Kasumi-1 (cell line): ENCODE measurements around the gene KLHL36.

Experiments
- DNase-seq, 2 experiments: peaks; one replicate each; lab custom pipeline; 2025; lab: John Stamatoyannopoulos, UW

Gene KLHL36

DNA sequence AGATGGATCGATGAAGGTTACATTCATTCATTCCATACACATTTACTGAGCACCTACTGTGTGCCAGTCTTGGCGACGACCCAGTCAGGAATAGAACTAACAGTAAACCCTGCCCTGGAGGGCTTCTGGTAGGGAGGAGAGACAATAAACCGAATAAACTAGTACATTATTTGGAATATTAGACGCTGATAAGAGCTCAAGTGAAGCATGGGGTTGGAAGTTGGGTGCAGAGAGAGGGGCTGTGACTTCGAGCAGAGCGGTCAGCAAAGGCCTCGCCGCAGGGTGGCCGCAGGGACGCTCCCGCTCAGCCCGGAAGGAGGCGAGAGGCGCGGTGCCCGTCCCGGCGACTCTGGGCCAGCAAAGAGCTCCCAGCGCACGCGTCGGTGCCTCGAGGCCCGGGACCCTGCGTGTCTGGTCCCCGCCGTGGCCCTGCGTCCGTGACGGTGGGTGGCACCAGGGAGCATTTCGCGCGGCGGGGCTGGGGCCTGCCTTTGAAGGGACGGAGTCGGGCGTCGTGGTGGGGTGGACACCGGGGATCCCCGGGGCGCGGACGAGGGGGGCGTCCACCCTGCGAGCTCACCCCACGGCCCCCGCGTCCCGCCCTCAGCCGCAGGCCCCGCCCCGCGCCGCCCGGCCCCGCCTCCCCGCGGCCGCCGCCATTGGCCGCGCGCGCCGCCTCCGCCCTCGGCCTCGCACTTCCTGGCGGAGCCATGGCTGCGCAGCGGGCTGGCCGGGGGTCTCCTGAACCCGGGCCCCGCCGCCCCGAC is at the start of gene KLHL36:
KLHL36 (plus strand) TSS at position 684 of the 767 bp plus-strand sequence. CDS start 2,357 bp downstream, outside the sequence.
- peak in 1 of 2 experiments; percentile 15 for DNase-seq

DNA sequence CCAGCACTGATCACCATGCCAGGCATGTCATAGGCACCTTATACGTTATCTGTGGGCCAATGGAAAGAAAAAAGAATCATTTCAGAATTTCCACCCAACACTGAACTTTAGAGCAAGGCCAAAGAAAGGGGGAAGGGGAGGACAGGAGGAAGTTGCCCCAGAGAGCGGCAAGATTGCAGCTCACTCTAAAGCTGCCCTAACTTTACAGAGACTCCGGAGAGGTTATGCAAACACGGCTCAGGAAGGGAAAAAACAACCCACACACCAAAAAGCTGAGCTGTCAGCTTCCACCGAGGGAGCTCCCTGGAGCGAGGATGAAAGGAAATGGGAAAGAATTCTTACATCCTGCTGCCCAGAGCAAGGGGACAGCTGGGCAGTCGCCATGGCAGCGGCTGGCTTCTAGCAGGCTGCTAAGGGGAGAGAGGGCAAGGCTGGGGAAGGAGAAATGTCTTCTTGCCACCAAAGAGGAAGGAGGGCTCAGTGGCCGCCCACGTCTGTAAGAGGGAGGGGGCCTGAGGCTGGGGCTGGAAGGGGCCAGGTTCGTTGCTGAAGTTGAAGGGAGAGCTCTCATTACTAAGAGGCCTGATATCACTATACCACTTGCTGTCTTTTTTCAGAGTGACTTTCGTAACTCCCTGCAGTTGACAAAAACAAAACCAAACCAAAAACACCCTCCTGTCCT is 48.6 kb upstream of the KLHL36 start:
- peak; percentile 98 for DNase-seq

DNA sequence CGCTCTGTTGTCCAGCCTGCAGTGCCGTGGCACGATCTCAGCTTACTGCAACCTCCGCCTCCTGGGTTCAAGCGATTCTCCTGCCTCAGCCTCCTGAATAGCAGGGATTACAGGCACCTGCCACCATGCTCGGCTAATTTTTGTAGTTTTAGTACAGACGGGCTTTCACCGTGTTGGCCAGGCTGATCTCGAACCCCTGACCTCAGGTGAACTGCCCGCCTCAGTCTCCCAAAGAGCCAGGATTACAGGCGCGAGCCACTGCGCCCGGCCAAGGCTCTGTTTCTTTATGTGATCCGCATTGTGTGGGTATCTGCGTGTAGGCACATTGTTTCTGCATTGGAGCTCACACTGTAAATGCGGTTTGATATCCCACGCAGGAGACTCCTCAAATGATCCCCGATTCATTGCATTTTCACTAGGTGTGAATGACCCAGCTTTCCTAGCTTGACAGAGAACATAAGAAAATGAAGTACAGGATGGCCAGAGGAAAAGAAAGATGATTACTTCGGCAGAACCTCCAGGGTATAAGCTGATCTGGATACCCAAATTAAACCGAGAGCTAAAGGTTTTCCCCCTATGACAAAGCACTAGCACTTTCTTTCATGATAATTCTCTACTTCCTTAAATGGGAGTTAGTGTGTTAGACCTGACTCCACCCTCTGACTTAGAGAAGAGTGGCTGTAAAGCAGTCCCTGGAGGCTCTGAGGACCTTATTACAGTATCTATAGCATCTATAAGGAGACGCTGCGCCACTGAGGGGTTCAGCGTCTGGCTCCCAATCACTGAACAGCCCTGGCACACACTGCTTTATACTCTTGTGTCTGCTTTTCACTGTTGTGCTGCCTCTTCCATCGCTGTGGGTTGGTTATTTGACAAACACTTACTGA is 47.7 kb upstream of the KLHL36 start:
- peak; percentile 68 to 80 for DNase-seq

DNA sequence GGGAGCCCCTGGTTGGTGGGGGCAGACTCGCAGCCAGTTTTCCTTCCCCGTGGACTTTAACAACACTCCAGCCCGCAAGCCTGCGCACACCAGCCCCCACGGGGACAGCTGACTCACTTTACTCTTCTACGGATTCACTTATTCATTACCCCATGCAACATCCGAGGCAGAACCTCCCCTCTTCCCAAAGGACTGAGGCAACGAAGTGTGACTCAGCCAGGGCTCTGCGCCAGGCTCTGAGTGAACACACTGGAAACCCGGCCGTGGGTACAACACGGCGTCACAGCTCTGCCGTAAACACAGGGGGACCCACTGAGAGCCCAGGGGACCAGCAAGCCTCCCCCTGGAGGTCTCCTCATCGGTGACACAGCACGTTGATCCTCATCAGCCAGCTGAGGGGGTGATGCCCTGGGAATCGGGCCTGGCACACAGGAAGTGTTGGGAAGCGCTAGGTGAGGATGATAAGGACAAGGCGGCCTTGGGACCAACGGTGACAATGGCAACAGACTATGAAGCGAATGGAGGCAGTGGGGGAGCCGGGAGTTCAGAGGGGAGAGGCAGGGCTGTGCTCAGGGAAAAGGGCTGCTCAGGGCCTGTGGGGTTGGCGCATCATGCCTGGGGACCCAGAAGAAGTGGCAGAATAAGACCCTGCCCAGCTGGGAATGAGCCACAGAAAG is 45.0 kb upstream of the KLHL36 start:
- DNase-seq: peak; percentile 63 to 65

DNA sequence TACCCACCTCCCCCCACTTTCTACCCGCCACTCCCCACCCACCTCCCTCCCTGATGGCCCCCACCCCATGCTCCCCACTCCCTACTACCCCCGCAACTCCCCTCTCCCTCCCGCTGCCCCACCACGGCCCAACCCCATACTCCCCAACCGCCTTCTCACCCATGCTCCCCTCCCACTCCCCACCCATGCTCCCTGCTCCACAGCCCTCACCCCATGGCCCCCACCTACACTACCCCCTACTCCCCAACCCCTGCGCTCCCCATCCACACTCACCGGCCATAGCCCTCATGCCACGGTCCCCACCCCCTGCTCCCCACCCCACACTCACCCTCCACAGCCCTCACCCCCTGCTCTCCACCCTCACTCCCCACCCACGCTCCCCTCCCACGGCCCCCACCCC is 44.4 kb upstream of the KLHL36 start:
- no peak for DNase-seq

DNA sequence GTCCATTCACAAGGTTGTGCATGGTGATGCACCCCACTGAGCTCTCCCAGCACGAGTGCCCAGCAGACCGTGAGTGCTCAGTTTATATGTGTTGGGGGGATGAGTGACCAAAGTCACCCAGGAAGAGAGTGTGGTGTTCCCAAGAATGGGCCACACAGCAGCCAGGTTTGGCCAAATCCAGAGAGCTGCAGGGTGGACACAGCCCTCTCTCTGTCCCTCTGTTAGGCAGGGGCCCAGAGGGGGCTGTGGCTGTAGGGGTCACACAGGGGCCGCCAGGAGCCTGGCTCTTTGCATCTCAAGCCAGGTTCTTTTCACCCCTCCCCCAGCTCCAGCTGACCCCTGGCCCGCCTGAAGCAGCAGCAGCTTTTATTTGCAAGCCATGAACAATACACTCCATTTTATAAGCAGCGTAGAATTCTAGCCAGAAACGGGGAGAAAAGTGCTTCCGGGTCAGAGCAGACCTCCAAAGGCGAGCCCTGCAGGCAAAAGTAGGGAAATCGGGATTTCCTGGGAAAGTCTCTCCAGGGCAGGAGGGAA is 43.8 kb upstream of the KLHL36 start:
- DNase-seq: no peak

DNA sequence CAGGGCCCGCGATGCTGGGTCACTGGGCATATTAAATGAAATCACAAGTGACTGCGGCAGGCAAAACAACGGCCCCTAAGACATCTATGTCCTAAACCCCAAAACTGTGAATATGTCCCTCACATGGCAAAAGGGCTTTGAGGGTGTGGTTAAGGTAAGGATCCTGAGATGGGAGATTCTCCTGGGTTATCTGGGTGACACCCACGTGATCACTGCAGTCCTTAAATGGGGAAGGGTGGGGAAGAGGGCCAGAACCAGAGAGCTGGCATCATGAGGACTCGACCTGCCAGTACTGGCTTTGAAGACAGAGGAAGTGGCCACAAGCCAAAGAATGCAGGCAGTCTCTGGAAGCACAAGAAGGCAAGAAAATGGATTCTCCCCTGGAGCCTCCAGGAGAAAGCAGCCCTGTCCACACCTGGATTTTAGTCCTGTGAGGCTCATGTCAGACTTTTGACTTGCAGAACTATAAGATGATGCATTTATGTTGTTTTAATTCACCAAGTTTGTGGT is 42.9 kb upstream of the KLHL36 start:
- no peak for DNase-seq

DNA sequence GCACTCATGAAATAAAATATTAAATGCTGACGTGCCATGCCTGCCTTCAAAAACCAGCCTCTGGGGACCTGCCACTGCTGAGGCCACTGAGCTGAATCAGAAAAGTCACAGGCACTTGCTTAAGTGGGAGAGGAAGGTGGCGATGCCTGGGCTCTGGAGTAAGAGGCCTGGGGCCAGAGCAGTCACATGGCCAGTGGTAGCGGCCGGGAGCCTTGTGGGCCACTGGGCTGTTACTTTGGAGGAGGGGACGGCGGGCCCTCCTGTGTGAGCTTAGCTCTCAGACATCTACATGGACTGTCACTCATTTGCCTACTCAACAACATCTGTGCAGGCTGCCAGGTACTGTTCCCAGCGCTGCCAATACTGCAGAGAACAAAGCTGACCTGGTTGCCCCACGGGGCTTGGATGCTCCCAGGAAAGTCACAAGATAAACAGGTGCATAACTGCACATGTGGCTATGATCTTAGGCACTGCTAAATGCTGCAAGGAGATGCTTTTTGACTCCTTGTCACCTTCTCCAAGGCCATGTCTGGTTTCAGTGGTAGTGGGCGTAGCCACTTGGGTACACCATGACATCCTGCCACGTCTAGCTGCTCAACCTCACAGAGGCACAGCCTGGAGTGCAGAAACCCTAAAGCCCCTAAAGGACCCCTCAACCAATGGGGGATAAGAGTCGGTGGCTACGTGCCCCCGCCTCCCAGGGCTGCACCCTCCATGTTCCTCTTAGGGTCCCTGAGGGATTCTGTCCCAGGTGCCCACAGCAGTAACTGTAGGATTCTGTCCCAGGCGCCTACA is 42.0 kb upstream of the KLHL36 start:
- DNase-seq: no peak

DNA sequence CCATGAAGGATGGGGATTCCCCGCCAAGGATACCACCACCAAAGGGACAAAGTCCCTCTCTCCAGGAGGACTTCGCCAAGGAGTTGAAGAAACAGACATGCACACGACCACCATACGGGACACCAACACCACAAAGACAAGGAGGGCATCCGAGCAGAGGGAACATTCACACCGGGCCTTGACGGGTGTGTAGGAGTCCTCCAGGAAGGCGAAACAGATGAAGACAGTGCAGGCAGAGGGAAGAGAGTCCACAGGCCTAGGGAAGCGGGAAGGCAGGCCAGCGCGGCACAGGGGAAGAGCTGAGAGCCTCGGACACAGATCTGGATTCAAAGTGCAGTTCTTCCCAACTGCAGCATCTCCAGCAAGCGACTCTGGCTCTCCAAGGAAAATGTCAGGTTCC is 41.2 kb upstream of the KLHL36 start:
- DNase-seq: no peak

DNA sequence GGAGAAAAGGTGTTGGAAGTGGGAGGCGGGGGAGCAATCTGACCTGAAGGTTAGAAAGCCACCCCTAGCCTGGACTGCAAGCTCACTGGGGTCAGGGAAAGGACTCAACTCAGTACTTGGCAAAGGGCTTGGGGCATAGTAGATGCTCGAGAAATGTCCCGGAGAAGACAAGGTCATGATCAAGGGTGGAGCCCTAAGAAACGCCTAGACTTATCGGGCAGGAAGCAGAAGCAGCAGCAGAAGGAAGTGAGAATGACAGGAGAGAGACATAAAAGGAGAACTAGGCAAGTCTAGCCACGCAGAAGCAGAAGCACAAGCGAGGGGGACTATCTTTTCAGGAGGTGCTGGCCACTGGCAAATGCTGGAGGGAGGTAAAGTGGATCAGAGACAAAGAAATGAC is 40.6 kb upstream of the KLHL36 start:
- DNase-seq: peak; percentile 97 to 98

DNA sequence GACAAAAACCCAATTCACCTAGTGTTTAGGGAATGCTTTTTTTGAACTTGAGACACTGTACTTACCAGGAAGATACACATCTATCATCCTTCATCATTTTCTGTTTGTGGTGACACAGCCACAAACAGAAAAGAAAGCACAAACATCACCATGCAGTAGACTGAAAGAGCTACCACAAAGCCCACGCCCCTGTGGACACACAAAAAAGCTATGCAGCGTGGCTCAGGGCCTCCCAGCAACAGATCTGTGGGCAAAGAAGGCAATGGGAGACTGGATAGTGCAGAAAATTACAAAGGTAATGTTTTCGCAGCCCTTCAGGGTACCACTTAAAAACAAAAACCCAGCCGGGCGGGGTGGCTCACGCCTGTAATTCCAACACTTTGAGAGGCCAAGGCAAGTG is 40.0 kb upstream of the KLHL36 start:
- no peak for DNase-seq

DNA sequence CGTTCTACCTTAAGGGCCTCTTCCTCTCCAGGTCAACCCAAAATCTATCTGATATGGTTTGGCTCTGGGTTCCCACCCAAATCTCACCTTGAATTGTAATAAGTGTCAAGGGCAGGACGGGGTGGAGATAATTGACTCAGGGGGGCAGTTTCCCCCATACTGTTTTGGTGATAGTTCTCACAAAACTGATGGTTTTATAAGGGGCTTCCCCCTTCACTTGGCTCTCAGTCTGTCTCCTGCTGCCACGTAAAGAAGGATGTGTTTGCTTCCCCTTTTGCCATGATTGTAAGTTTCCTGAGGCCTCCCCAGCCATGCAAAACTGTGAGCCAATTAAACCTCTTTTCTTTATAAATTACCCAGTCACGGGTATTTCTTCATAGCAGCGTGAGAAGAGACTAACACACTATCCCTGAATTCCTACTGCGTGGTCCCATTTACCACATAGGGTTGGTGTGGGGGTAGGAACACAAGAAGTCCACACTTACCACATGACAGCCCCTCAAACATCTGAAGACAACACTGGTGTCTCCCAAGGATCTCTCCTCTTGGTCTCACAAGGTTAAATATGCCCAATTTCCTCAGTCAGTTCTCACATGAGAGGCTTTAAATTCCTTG is 38.6 kb upstream of the KLHL36 start:
- no peak for DNase-seq

DNA sequence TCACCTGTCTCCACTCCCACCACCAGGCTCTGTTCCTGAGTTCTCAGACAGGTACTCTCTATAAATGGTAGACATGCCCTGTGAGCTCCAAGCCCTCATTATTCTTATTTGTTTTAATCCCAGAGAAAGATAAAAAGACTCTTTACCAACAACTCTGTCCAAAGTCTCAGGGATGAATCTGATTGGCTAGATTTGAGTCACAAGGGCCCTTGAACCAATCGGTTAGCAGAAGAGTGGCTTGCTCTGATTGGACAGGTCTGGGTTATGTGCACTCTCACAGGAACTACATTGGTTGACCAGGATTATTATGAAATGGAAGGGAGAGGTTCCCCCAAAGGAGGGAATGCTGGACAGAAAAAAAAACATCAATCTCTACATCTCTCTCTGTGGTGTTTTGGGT is 37.9 kb upstream of the KLHL36 start:
- no peak for DNase-seq

DNA sequence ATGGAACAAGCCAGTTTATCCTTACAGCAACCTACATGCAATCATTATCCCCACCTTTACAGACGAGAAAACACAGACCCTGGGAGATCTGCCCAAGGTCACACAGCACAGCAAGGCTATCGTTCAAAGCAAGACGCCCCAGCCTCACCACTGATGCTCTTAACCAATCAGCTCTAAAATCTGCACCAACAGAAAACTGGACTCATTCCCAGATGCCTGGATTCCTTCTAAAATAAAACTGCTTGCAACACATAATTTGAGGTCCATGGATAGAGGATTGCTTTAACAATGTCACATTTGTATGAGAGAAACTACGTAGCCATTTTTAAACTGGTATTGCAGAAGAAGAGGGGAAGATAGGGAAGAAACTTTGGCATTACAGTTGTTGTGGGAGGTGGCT is 37.3 kb upstream of the KLHL36 start:
- no peak for DNase-seq

DNA sequence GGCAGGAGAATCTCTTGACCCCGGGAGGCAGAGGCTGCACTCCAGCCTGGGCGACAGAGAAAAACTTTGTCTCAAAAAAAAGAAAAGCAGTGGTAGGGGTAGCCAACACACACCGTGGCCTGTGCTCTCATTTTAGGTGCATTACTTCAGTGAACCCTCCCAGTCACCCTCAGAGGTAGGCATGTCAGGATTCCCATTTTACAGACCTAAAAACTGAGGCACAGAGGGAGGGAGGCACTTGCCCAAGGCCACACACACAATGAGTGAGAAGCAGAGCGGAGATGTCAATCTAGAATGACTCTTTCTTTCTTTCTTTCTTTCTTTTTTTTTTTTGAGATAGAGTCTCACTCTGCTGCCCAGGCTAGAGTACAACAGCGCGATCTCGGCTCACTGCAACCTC is 35.6 kb upstream of the KLHL36 start:
- no peak for DNase-seq

DNA sequence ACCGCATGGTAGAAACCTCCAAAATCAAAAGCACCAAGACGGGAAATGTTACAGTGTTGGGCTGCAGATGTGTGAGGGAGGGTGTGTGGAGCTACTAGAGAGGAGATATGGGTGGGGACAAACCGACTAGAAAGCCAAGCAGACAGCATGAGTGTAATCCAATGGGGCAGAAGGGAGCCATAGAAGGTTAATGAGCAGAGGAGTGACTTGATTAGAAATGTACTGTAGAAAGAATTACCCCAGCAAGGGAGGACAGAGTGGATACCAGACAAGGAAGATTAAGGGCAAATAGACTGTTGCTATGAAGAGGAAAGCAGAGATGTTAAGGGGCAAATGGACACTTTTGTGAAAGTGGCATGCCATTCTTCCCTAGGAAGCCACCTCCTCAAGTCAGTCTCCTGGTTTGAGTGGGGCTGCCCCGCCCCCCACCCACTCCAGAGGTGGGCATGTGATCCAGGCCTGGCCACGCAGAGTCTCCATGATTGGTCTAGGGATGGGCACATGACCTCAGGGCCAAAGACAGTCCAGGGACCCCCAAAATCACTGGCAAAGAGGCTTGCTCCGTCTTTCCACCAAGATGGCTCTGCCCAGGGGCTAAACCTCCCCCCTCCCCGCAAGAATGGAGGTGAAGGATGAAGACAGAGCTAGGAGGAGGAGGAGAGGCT is 34.8 kb upstream of the KLHL36 start:
- DNase-seq: no peak

DNA sequence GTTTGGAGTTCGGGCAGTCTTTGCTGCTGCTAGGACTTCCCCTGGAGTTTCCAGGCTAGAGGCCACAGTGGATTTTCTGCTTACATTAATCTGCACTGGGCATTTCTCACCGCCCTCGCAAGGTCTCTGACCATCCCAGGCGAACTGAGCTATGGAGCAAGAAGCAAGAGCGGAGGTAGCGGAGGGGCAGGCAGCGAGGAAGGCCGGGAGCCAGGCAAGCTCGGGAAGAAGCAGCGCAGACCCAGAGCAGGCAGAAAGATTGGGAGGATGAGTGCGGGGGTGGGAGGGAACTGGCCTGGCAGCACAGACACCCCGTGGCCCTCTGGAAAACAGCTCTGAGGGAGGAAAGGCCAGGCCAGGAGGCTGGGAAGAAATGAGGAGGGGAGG is 34.2 kb upstream of the KLHL36 start:
- no peak for DNase-seq

DNA sequence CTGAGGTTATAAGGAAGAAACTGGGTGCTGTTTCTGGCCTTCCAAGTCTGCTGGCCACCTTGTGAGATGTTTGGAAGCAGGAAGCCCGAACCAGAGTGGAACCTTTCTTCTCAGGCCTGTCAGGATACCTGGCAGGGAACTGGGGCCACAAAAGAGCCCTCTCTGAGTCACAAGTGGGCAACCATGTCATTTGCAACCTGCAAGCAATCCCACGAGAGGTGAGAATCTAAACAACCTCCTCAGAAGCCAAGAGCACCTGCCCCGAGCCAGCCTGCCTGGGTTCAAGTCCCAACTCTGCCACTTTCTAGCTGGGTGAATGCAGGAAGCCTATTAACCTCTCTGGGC is 33.7 kb upstream of the KLHL36 start:
- DNase-seq: no peak

DNA sequence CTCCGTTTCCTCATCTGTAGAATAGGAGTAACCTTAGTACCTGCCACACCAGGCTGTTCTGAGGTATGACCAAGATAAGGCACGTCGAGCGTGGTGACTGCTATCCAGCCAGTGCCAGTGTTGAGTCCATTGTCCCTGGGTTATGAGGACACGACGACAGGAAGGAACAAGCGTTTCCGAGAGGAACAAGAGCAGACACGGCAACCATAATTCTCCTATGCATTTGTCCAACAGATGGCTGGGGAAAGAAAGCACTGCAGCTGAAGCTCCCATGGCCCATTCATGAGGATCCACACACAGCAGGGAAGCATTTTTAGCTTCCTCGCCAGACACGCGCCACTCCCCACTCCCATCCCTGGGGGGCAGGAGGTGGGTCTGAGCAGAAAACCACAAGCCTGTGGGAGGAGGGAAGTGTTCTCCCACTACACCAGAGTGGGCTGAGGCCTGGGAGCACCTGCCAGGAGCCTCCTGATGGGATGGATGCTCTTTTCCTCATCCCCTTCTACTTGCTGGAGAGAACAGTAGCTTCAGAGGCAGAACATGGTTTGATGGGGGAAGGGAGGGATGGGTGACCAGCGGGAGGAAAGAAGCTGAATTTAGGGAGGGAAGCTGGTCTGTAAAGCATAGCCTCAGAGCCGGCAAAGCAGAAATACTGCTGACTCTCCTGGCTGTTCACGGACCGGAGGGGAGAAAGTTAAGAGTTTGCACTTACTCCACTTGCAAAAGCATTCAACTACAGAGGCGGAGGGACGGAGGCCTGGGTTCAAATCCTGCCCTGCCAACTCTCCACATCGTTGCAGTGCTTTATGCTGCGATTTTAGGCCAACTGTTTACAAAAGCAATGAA is 33.1 kb upstream of the KLHL36 start:
- no peak for DNase-seq
